ENCODE data around the gene KLF18.

DNA sequence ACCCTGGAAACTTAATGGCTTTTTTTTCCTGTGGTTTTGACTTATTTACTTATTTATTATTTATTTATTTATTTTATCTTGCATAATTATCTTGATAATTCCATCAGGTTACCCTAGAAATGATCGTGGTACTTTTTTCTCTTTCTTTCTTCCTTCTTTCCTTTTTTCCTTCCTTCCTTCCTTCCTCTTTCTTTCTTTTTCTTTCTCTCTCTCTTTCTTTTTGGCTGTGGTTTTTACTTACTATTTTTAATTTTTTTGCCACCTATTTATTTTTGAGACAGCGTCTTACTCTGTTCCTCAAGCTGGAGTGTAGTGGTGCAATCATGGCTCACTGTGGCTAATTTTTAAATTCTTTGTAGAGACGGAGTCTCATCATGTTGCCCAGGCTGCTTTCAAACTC, 6.2 kb upstream of the KLF18 start:
- no peak for TF ChIP-seq SP1 (IDR thresholded peaks at IDR 0.05)
- no peak for TF ChIP-seq BHLHE40 (IDR thresholded peaks at IDR 0.05; ENCODE audit: borderline replicate concordance)
- TF ChIP-seq FOXA1 (IDR thresholded peaks at IDR 0.05): no peak
